Activated CD8-positive, alpha-beta memory T cell treated with anti-CD3 and anti-CD28 coated beads for 36 hours (primary cell): ENCODE results near the gene PPFIA2. TPM values are rescaled to one million over a fixed set of nuclear protein-coding genes. Genes with fewer than 3 reads are reported as not detected.

ENCODE experiments used
- CTCF ChIA-PET: fragments of 350-600 bp; sonication (Branson Sonifier 250); formaldehyde crosslinking; loops from one replicate; lab custom pipeline; 2021; ENCODE audit warnings: antibody characterized with exemption; lab: Charles Lee
- POLR2A ChIA-PET: fragments of 350-600 bp; sonication (Branson Sonifier 250); formaldehyde crosslinking; loops from one replicate; lab custom pipeline; 2021; ENCODE audit warnings: antibody characterized with exemption; lab: Charles Lee
- total RNA-seq, 2 experiments: library from RNA; stranded (reverse); gene quantifications; one replicate each; pipeline ENCODE4 v1.2.3, GENCODE V29; 2021

PPFIA2 gene
- total RNA-seq, 2 experiments from 2014 or later = 0.13 TPM; not detected in 1

- ChIA-PET CTCF (no interaction called here), POLR2A (no interaction called here)
Observed at GRCh38 chr12:81378601-81379285, 380.4 kb downstream of the PPFIA2 start.

GRCh38 chr12:81377771-81378170 is 381.4 kb downstream of the PPFIA2 start:
- CTCF ChIA-PET = no interaction called here
- POLR2A ChIA-PET = no interaction called here

- POLR2A ChIA-PET = no interaction called here
Observed at GRCh38 chr12:81375969-81376368, 383.2 kb downstream of the PPFIA2 start.

GRCh38 chr12:81370456-81370855 is 388.7 kb downstream of the PPFIA2 start:
- CTCF ChIA-PET = no interaction called here
- POLR2A ChIA-PET = no interaction called here

More at GRCh38 chr12:81375969-81376368, 383.2 kb downstream of the PPFIA2 start:
- CTCF ChIA-PET = no interaction called here

GRCh38 chr12:81369175-81369574 is 390.0 kb downstream of the PPFIA2 start:
- ChIA-PET CTCF (no interaction called here), POLR2A (no interaction called here)

GRCh38 chr12:81365284-81365683 is 393.9 kb downstream of the PPFIA2 start:
- ChIA-PET CTCF (no interaction called here), POLR2A (no interaction called here)

- POLR2A ChIA-PET = no interaction called here
- CTCF ChIA-PET = no interaction called here
Observed at GRCh38 chr12:81360916-81361315, 398.2 kb downstream of the PPFIA2 start.

- ChIA-PET CTCF (no interaction called here), POLR2A (no interaction called here)
Observed at GRCh38 chr12:81359736-81360135, 399.4 kb downstream of the PPFIA2 start.

- CTCF ChIA-PET = no interaction called here
- POLR2A ChIA-PET = no interaction called here
Observed at GRCh38 chr12:81354327-81354932, 404.7 kb downstream of the PPFIA2 start.

- ChIA-PET POLR2A (no interaction called here), CTCF (no interaction called here)
Observed at GRCh38 chr12:81350309-81350708, 408.8 kb downstream of the PPFIA2 start.

GRCh38 chr12:81347404-81347803 is 411.7 kb downstream of the PPFIA2 start:
- ChIA-PET CTCF (no interaction called here), POLR2A (no interaction called here)

GRCh38 chr12:81340910-81341309 is 418.2 kb downstream of the PPFIA2 start:
- ChIA-PET CTCF (no interaction called here), POLR2A (no interaction called here)

GRCh38 chr12:81339071-81339470 is 420.1 kb downstream of the PPFIA2 start:
- CTCF ChIA-PET = no interaction called here
- POLR2A ChIA-PET = no interaction called here

- ChIA-PET POLR2A (no interaction called here), CTCF (no interaction called here)
Observed at GRCh38 chr12:81337886-81338285, 421.3 kb downstream of the PPFIA2 start.

- CTCF ChIA-PET = no interaction called here
- POLR2A ChIA-PET = no interaction called here
Observed at GRCh38 chr12:81333812-81334211, 425.3 kb downstream of the PPFIA2 start.

- ChIA-PET POLR2A (no interaction called here), CTCF (no interaction called here)
Observed at GRCh38 chr12:81332054-81332453, 427.1 kb downstream of the PPFIA2 start.

- ChIA-PET CTCF (no interaction called here), POLR2A (no interaction called here)
Observed at GRCh38 chr12:81330480-81330879, 428.7 kb downstream of the PPFIA2 start.

GRCh38 chr12:81329085-81329484 is 430.1 kb downstream of the PPFIA2 start:
- CTCF ChIA-PET = no interaction called here

GRCh38 chr12:81327425-81327824 is 431.7 kb downstream of the PPFIA2 start:
- POLR2A ChIA-PET = no interaction called here
- CTCF ChIA-PET = no interaction called here

More at GRCh38 chr12:81329085-81329484, 430.1 kb downstream of the PPFIA2 start:
- POLR2A ChIA-PET = no interaction called here

GRCh38 chr12:81325086-81325485 is 434.1 kb downstream of the PPFIA2 start:
- POLR2A ChIA-PET = no interaction called here
- CTCF ChIA-PET = no interaction called here

- CTCF ChIA-PET = no interaction called here
- POLR2A ChIA-PET = no interaction called here
Observed at GRCh38 chr12:81314903-81315531, 444.1 kb downstream of the PPFIA2 start.
